K562 treated with DMSO at 1 percent for 4 hours (cell line): ENCODE measurements around the gene TLCD3B. TPM values are rescaled to one million over a fixed set of nuclear protein-coding genes. Genes with fewer than 3 reads are reported as not detected.

ENCODE experiments used
- total RNA-seq: library from RNA; unstranded; fragments of 300-600 nt; gene quantifications from 2 replicates; pipeline ENCODE4 v1.2.3, GENCODE V29; 2022; ENCODE audit not compliant: insufficient read depth

TLCD3B gene, protein sequence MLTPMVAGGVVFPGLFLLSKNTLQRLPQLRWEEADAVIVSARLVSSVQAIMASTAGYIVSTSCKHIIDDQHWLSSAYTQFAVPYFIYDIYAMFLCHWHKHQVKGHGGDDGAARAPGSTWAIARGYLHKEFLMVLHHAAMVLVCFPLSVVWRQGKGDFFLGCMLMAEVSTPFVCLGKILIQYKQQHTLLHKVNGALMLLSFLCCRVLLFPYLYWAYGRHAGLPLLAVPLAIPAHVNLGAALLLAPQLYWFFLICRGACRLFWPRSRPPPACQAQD
- 1.1 and 1.9 TPM in 2 replicates for total RNA-seq

DNA sequence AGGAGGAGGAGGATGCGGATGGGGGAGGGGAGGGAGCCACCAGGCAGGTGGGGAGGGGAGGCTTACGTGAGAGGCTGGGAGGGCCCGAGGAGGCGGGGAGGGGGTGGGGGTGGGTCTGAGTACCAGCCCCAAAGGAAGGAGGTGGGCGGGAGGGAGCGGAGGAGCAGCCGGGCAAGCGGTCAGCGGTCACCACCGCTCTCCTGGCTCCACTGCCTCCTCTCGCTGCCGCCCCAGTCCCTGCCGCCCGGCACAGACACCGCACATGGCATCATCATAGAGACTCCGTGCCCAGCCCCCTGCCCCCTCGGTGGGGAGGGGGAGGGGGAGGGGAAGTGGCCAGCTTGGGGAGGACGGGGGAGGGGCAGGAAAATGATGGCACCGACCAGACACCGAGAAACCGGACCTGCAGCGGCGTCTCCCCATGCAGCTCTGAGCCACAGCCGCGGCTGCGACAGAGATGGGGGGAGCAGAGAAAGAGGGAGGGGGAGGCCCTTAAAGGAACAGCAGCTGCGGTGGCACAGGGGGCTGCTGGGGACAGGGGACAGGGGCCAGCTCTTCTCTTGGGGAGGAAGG lies at the start of gene TLCD3B:
TSS of gene TLCD3B (minus strand) at position 431 of the 573 bp plus-strand sequence. CDS start 744 bp downstream, outside the sequence.

DNA sequence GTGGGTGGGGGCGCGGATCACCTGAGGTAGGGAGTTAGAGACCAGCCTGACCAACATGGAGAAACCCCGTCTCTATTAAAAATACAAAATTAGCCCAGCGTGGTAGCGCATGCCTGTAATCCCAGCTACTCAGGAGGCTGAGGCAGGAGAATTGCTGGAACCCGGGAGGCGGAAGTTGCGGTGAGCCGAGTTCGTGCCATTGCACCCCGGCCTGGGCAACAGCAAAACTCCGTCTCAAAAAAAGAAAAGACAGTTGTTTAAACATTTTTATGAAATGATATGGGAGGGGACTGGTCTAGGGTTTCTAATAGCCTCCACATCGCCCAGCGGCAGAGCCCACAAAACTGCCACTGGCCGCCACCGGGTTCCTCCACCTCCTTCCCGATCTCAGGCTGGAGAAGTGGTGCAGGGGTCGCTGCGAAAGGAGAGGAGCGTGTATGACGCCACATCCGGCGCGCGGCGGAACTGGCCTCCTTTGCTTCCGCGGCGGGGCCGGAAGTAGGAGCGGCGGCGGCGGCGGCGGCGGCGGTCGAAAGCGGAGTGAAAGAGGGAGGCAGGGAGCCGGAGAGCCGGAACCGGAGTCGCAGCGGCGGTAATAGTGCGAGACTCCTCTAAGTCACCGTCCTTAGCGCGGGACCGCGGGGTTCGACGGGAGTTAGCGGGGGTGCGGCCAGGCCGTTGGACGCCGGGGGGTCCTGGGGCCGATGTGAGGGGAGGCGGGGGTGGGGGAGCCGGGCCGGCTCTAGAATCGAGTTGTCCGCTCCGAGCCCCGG lies 44.6 kb upstream of the TLCD3B start, which contains the start of gene PPP4C:
TSS of gene PPP4C (plus strand) at position 492 of the 773 bp plus-strand sequence. CDS start 384 bp downstream, outside the sequence.

GRCh38 chr16:30065102-30065942 lies 34.3 kb upstream of the TLCD3B start, which contains the start of gene ALDOA:
Gene ALDOA (plus strand): TSS chr16:30065760. CDS start chr16:30066898, 1,138 bp downstream.

DNA sequence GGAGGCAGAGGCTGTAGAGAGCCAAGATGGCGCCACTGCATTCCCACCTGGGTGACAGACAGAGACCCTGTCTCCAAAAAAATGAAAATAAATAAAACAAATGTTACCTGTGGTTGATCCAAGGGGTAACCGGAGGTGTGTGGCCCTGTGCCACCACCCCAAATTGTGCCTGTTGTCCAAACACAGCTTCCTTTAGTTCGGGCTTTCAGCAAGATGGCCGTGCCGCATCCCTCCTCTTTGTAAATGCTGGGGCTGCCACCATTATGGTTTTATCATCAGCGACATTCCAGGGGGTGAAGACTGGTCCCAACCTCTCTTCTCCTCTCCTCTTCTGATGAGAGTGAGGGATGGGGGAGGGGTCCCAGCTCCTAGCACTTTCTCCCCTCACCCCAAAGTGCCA lies 8.2 kb downstream of the TLCD3B start, which contains the start of gene C16orf92:
TSS of gene C16orf92 (plus strand) at position 312 of the 400 bp plus-strand sequence. CDS start 143 bp downstream, outside the sequence.

GRCh38 chr16:30010844-30011713 lies 20.0 kb downstream of the TLCD3B start, which contains the start of gene DOC2A:
Gene DOC2A (minus strand): TSS chr16:30011027. CDS start chr16:30010222, 805 bp downstream.

DNA sequence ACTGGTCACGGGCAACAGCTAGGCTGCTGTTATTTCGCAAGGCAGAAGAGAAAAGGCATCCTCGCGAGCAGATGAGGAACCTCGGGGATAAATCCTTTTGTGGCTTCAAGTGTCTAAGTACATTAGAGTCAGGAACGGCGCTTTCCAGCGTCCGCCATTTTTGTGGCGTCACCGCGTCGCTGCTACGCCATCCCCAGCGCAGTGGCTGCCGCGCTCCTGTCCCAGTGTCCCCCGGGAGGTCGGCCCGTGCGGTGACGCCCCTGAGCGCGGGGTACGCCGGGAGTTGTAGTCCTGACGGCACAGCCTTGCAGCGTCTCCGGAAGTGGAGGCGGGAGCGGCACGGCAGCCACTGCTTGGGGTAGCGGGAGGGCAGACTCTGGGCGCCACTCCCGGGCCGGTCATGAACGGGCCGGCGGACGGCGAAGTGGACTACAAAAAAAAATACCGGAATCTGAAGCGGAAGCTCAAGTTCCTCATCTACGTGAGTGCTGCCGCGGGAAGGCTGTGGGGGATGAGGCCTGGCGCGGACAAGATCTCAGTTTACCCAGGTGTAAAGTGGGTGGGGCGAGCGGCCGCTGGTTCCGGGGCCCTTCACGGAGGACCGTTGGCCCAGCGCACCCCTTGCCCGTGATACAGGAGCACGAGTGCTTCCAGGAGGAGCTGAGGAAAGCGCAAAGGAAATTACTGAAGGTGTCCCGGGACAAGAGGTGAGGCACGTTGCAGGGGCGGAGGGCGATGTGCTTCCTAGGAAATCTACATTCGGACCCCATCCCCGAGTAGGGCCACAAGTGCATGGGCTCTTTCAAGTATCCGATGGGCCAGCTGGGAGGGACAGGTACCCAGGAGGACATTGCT lies 34.9 kb downstream of the TLCD3B start, which contains the start of gene INO80E:
TSS of gene INO80E (plus strand) at position 331 of the 855 bp plus-strand sequence. CDS start at position 401, 70 bp downstream.

DNA sequence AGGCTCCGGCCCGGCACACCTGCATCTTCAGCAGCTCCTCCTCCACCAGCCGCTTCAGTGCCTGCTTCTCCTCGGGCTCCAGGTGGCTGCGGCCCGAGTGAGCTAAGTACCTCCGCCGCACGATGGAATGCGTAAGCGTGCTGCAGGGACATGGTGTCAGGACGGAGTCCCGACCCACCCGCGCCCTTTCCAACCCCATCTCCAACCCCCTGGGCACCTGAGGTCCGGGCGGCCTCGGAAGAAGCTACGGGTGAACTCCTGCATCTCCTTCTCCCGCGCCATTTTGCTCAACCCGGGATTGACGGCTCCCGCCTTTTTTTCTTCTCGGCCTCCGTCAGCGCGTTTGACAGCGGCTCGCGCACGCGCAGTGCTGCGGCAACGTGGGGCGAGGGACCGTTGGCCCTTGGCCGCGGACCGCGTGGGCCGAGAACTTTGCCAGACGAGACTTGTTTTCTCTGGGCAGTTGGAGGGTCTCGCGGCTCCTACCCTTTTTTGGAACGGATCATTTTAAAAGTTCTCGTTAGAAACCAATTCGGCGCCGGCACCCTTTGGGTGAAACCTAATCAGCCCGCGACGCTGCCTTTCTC lies 35.7 kb downstream of the TLCD3B start, which contains the start of gene HIRIP3:
TSS of gene HIRIP3 (minus strand) at position 294 of the 587 bp plus-strand sequence. CDS start at position 282, 12 bp downstream.

Other genes with a start within 250 kb of the TLCD3B start
- 108 and 120 TPM in 2 replicates for gene KIF22, start 240.5 kb downstream of the TLCD3B start, total RNA-seq
- gene MAZ, start 224.7 kb downstream of the TLCD3B start, total RNA-seq: 332 and 398 TPM in 2 replicates
- gene PRRT2, start 219.1 kb downstream of the TLCD3B start, total RNA-seq: 0.56 and 1.9 TPM in 2 replicates
- gene PAGR1, start 215.1 kb downstream of the TLCD3B start, total RNA-seq: 18.3 and 23.1 TPM in 2 replicates
- 5.2 and 6.8 TPM in 2 replicates for gene MVP, start 210.8 kb downstream of the TLCD3B start, total RNA-seq
- gene CDIPT, start 168.0 kb downstream of the TLCD3B start, total RNA-seq: 76.7 and 91.4 TPM in 2 replicates
- 2.0 and 2.6 TPM in 2 replicates for gene SEZ6L2, start 131.7 kb downstream of the TLCD3B start, total RNA-seq
- gene ASPHD1, start 130.8 kb downstream of the TLCD3B start, total RNA-seq: not detected in 2 replicates
- 25.5 and 29.5 TPM in 2 replicates for gene KCTD13, start 105.0 kb downstream of the TLCD3B start, total RNA-seq
- 135 and 156 TPM in 2 replicates for gene TMEM219, start 69.2 kb downstream of the TLCD3B start, total RNA-seq
- 38.2 and 41.0 TPM in 2 replicates for gene TAOK2, start 57.4 kb downstream of the TLCD3B start, total RNA-seq
- 17.1 and 21.6 TPM in 2 replicates for gene HIRIP3, start 35.7 kb downstream of the TLCD3B start, total RNA-seq
- 82.3 and 93.3 TPM in 2 replicates for gene INO80E, start 35.0 kb downstream of the TLCD3B start, total RNA-seq
- 0.90 and 3.2 TPM in 2 replicates for gene DOC2A, start 20.2 kb downstream of the TLCD3B start, total RNA-seq
- gene C16orf92, start 8.1 kb downstream of the TLCD3B start, total RNA-seq: not detected in 2 replicates
- 2,294 and 2,366 TPM in 2 replicates for gene ALDOA, start 34.5 kb upstream of the TLCD3B start, total RNA-seq
- 274 and 297 TPM in 2 replicates for gene PPP4C, start 44.7 kb upstream of the TLCD3B start, total RNA-seq
- 0.52 TPM in 1 of 2 replicates, not detected in the other for gene TBX6, start 60.7 kb upstream of the TLCD3B start, total RNA-seq
- 79.8 and 89.6 TPM in 2 replicates for gene YPEL3, start 64.9 kb upstream of the TLCD3B start, total RNA-seq
- gene GDPD3, start 82.3 kb upstream of the TLCD3B start, total RNA-seq: 1.5 TPM in 2 replicates
- 46.3 and 68.0 TPM in 2 replicates for gene MAPK3, start 91.9 kb upstream of the TLCD3B start, total RNA-seq
- 51.9 and 59.7 TPM in 2 replicates for gene CORO1A, start 152.3 kb upstream of the TLCD3B start, total RNA-seq
- 33.4 and 66.9 TPM in 2 replicates for gene BOLA2B, start 162.4 kb upstream of the TLCD3B start, total RNA-seq
- 66.3 and 70.6 TPM in 2 replicates for gene SLX1A, start 162.6 kb upstream of the TLCD3B start, total RNA-seq
- gene SULT1A3, start 168.0 kb upstream of the TLCD3B start, total RNA-seq: 3.7 and 10.9 TPM in 2 replicates
- 2.5 and 3.8 TPM in 2 replicates for gene NPIPB13, start 217.2 kb upstream of the TLCD3B start, total RNA-seq